Osteocyte (in vitro differentiated cells): ENCODE measurements around the gene PIP5K1B. TPM values are rescaled to one million over a fixed set of nuclear protein-coding genes. Genes with fewer than 3 reads are reported as not detected.

Source experiments
- DNase-seq: peaks from one replicate; pipeline ENCODE4 v3.0.0; 2021; ENCODE audit warnings: mixed read lengths; ENCODE audit not compliant: unreplicated experiment; ENCODE audit errors: extremely low spot score
- H3K27ac Mint-ChIP-seq: one replicate; pipeline ENCODE4 v1.8.0; 2021; ENCODE audit warnings: mild to moderate bottlenecking, mixed read lengths; ENCODE audit not compliant: unreplicated experiment
- H3K27me3 Mint-ChIP-seq: one replicate; pipeline ENCODE4 v1.8.0; 2021; ENCODE audit warnings: mixed read lengths; ENCODE audit not compliant: unreplicated experiment
- H3K36me3 Mint-ChIP-seq: one replicate; pipeline ENCODE4 v1.8.0; 2021; ENCODE audit warnings: mixed read lengths; ENCODE audit not compliant: unreplicated experiment
- H3K4me1 Mint-ChIP-seq: one replicate; pipeline ENCODE4 v1.8.0; 2021; ENCODE audit warnings: mixed read lengths; ENCODE audit not compliant: unreplicated experiment
- H3K4me3 Mint-ChIP-seq: one replicate; pipeline ENCODE4 v1.8.0; 2021; ENCODE audit warnings: mild to moderate bottlenecking, moderate library complexity, mixed read lengths; ENCODE audit not compliant: unreplicated experiment
- H3K9me3 Mint-ChIP-seq: one replicate; pipeline ENCODE4 v1.8.0; 2021; ENCODE audit warnings: mixed read lengths; ENCODE audit not compliant: unreplicated experiment
- CTCF ChIP-seq: fragments of 200-600 bp; sonication (generic); IDR thresholded peaks from 2 replicates; pipeline ENCODE4 v1.5.0; 2021; ENCODE audit warnings: antibody characterized with exemption, mild to moderate bottlenecking, moderate library complexity
- total RNA-seq: library from RNA; stranded (reverse); gene quantifications from 2 replicates; pipeline ENCODE4 v1.2.1, GENCODE V29; 2021

The PIP5K1B gene
- total RNA-seq, 1 donor from 2014 or later: not detected

- no peak for TF ChIP-seq CTCF
- Mint-ChIP-seq H3K27me3 (peaks cover 38% of the 10 kb centered on the region), H3K9me3 (no peaks in the 10 kb centered on the region), H3K4me1 (no peaks in the 10 kb centered on the region), H3K27ac (no peak overlapping the region), H3K4me3 (no peak overlapping the region), H3K36me3 (no peaks in the 10 kb centered on the region)
- DNase-seq: no peak
Measured at GRCh38 chr9:68711932-68712331, 6.9 kb downstream of the PIP5K1B start.

GRCh38 chr9:68714416-68715180, 9.6 kb downstream of the PIP5K1B start:
- DNase-seq: no peak
- H3K4me1 Mint-ChIP-seq: no peaks in the 10 kb centered on the region
- no peaks in the 10 kb centered on the region for H3K36me3 Mint-ChIP-seq
- no peak overlapping the region for H3K27ac Mint-ChIP-seq
- peaks cover 16% of the 10 kb centered on the region for H3K27me3 Mint-ChIP-seq
- H3K9me3 Mint-ChIP-seq: no peaks in the 10 kb centered on the region
- no peak overlapping the region for H3K4me3 Mint-ChIP-seq
- no peak for TF ChIP-seq CTCF

- no peak for TF ChIP-seq CTCF
Measured at GRCh38 chr9:68715181-68715456, 10.1 kb downstream of the PIP5K1B start.

GRCh38 chr9:68717552-68718443, 12.8 kb downstream of the PIP5K1B start:
- Mint-ChIP-seq H3K4me3 (no peak overlapping the region), H3K27me3 (peaks cover 4% of the 10 kb centered on the region), H3K27ac (no peak overlapping the region), H3K9me3 (no peaks in the 10 kb centered on the region), H3K36me3 (no peaks in the 10 kb centered on the region), H3K4me1 (no peaks in the 10 kb centered on the region)
- no peak for DNase-seq
- no peak for TF ChIP-seq CTCF

More at GRCh38 chr9:68715181-68715456, 10.1 kb downstream of the PIP5K1B start:
- H3K36me3 Mint-ChIP-seq: no peaks in the 10 kb centered on the region
- peaks cover 11% of the 10 kb centered on the region for H3K27me3 Mint-ChIP-seq
- no peak for DNase-seq
- H3K4me3 Mint-ChIP-seq: no peak overlapping the region
- no peak overlapping the region for H3K27ac Mint-ChIP-seq
- no peaks in the 10 kb centered on the region for H3K4me1 Mint-ChIP-seq
- no peaks in the 10 kb centered on the region for H3K9me3 Mint-ChIP-seq

GRCh38 chr9:68719847-68720246, 14.8 kb downstream of the PIP5K1B start:
- no peak for DNase-seq
- Mint-ChIP-seq H3K4me1 (no peaks in the 10 kb centered on the region), H3K27ac (no peak overlapping the region), H3K9me3 (peaks cover 5% of the 10 kb centered on the region), H3K27me3 (peaks cover 4% of the 10 kb centered on the region), H3K36me3 (no peaks in the 10 kb centered on the region), H3K4me3 (no peak overlapping the region)
- no peak for TF ChIP-seq CTCF
